GM06990 (cell line): ENCODE results near the gene TBC1D22A.
"Not testable (repeated sequence)": the region's sequence is repeated elsewhere in the genome, so short reads cannot be mapped to it uniquely, and the experiment has no call there.

Experiments
- DNase-seq: peaks from one replicate; pipeline ENCODE4 v3.0.0-alpha.2; 2011; ENCODE audit not compliant: insufficient read length; ENCODE audit errors: extremely low read depth
- H3K27me3 ChIP-seq: replicated peaks from 2 replicates; pipeline ENCODE4 v1.6.0; 2011; ENCODE audit warnings: low read length; ENCODE audit not compliant: control insufficient read depth, insufficient read depth
- H3K36me3 ChIP-seq: 2 replicates; pipeline ENCODE4 v1.5.1; 2011; ENCODE audit warnings: low read length; ENCODE audit not compliant: control insufficient read depth, insufficient read depth
- H3K4me3 ChIP-seq: replicated peaks from 2 replicates; pipeline ENCODE4 v1.5.1; 2011; ENCODE audit warnings: low read depth, mild to moderate bottlenecking, control low read depth, low read length
- TF ChIP-seq, protein P1 (sequence below): IDR thresholded peaks from 2 replicates; pipeline ENCODE4 v1.5.1; 2011; ENCODE audit warnings: low read length, control low read depth, mild to moderate bottlenecking, inconsistent platforms; ENCODE audit not compliant: insufficient read depth, poor library complexity, severe bottlenecking

Gene TBC1D22A

DNA sequence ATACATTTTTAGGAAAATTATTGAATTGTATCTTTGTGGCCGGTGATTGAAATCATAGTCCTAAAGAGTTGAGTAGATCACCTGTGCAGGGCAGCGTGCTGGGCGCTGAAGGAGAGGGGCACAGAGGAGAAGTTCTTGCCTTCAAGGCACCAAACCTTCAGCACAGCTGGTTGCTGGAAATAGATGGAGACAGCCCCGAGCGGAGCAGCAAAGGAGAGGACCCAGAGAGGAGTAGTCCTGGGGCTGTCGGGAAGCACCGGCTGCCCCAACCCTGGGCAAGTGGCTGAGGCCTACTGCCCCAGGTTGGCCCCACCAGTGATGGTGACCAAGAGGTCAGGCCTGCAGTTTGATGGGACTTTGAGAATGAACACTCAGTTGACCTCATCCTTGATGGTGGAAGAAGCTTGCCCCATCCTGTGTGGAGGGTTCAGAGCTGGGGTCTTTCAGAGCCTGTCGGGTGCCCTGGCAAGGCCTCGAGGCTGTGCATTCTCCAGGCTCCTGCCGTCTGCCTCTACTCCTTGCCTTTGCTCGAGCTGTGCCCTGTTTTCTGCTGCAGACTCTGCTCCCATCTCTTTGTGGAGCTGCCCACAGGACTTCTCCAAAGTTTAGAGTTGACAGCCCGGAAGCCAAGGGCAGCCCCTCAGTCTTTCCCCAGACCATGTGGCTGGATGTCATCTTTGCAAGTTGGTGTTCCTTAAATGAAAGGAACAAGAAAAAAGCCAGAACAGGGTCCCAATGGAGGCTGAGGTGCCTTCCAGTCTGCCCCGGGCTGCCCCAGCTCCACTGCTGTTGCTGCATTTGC, 285.1 kb downstream of the TBC1D22A start:
- Histone ChIP-seq H3K36me3 (no peaks in the 10 kb centered on the region; the same call in none of the 2 replicates), H3K4me3 (no peak overlapping the region), H3K27me3 (no peaks in the 10 kb centered on the region)
- TF ChIP-seq, protein P1, sequence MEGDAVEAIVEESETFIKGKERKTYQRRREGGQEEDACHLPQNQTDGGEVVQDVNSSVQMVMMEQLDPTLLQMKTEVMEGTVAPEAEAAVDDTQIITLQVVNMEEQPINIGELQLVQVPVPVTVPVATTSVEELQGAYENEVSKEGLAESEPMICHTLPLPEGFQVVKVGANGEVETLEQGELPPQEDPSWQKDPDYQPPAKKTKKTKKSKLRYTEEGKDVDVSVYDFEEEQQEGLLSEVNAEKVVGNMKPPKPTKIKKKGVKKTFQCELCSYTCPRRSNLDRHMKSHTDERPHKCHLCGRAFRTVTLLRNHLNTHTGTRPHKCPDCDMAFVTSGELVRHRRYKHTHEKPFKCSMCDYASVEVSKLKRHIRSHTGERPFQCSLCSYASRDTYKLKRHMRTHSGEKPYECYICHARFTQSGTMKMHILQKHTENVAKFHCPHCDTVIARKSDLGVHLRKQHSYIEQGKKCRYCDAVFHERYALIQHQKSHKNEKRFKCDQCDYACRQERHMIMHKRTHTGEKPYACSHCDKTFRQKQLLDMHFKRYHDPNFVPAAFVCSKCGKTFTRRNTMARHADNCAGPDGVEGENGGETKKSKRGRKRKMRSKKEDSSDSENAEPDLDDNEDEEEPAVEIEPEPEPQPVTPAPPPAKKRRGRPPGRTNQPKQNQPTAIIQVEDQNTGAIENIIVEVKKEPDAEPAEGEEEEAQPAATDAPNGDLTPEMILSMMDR, result no peak
- DNase-seq, result no peak

DNA sequence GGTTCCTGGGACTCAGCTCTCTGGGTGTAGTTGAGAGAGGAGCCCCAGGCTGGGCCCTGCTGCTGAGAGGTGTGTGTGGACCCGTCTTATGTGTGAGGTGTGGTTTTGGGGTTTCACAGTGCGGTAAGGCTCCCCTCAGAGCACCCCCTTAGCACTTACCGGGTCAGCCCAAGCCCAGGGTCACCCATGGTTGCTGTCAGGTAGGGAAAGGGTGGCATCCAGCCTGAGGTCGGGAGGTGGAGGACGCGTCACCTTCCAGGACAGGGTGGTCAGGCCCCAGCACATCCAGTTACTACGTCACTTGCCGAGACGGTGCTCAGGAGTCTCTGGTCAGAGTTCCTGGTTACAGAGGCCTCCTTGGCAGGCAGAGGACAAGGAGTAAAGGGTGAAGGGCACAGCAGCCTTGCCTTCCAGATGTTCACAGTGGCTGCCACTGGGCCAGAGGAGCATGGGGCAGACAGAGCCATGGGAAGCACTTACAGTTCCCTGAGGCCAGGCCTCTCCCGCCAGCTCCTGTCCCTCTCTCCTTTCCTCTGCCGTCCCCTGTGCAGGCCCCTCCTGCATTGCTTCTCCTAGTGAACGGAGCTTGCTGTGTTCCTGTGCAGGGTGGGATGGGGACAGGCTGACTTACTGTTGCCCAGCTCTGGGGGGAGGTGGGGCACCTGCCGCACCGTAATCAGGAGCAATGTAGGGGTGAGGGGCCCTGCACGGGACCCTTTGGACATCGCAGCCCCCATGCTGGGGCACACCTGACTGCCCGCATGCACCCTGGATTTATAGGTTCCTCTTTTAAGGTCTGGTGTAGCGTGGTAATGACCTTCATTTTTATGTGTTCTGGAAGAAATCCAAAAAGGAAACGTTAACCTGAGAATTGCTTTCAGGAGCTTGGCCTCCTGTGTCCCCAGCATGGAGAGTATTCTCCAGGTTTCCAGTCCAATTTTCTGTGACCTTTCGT, 285.9 kb downstream of the TBC1D22A start:
- no peak for DNase-seq
- TF ChIP-seq, protein P1, result no peak
- Histone ChIP-seq H3K36me3 (peaks cover 4% of the 10 kb centered on the region; the same call in 1 of the 2 replicates), H3K27me3 (no peaks in the 10 kb centered on the region), H3K4me3 (no peak overlapping the region)

DNA sequence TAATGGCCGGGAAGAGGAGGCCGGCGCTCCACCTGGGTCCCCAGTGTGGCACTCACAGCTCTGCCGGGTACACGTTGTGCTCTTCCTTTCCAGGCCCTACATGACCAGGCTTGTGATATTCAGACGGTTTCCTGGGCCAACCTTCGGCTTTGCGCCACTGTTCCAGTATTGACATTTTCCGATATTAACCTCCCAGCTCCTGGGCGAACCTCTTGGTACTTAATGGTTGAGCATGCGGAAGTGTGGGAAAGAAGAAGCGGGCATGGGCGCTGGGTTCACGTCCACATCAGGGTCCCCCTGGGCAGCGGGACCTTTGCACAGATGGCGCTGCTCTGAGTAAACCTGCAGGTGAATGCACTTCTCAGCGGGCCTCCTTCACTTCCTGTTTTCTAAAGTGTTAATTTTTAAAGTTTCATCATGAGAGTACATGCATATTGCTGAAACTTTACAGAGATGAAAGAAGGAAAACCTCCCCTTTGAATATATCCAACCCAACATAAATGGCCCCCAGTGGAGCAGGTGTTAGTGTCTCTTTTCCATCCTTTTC, 286.7 kb downstream of the TBC1D22A start:
- Histone ChIP-seq H3K27me3 (no peaks in the 10 kb centered on the region), H3K4me3 (no peak overlapping the region), H3K36me3 (peaks cover 4% of the 10 kb centered on the region)
- TF ChIP-seq, protein P1, result no peak
- no peak for DNase-seq

DNA sequence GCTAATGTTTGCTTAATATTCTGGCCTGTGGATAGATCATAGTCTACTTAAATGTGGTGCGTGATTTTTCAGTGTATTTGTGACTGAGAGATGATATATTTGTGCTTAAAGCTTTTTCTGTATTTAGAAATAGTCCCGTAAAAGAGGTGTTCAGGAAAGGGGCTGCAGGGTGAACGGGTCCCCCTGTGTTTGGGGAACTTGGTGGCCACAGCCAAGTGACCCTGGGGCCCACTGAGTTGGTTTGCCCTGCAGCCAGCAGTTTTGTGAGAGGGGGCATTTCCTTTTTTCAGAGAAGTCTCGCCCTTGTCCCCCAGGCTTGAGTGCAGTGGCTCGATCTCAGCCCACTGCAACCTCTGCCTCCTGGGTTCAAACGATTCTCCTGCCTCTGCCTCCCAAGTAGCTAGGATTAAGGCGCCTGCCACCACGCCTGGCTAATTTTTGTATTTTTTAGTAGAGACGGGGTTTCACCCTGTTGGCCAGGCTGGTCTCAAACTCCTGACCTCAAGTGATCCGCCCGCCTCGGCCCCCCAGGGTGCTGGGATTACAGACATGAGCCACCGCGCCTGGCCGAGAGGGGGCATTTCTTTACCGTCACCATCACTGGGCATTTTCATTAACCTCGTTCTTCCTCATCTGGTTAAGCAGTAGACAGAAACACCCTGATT, 287.4 kb downstream of the TBC1D22A start:
- H3K27me3 ChIP-seq, H3K36me3 ChIP-seq, DNase-seq, H3K4me3 ChIP-seq: not testable (repeated sequence)

DNA sequence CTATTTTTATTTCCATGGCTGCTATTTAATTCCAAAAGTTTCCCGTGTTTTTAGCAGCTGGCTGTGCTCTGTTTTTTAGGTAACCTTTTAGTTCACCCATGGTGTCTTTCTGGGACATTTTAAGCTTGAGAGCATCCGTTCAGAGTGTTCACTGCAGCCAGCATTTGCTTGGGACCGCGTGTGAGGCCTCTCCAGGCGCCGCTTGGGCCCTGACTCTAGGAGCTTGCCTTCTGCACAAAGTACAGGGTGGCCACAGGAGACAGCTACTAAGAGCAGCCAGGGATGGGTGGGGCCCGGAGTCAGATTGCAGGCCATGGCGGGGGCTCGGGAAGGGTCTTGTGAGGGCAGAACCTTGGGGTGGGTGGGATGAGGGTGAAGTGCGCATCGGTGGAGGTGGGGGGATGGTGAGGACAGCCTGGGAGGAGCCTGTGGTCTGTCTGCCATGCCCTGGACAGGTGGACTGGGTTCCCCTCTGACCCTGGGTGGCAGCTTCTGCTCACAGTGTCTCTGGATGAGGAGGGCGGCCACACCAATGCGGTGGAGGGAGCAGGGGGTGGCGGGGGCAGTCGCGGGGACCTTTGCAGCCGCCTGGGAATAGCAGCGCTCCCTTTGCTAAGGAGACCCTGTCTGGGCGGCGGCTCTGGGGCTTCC, 288.1 kb downstream of the TBC1D22A start:
- no peak for DNase-seq
- TF ChIP-seq, protein P1, result no peak
- no peaks in the 10 kb centered on the region for H3K27me3 ChIP-seq

More for the DNA sequence above, 288.1 kb downstream of the TBC1D22A start:
- H3K4me3 ChIP-seq, result no peak overlapping the region
- peaks cover 4% of the 10 kb centered on the region for H3K36me3 ChIP-seq
